MM.1S (cell line): ENCODE results near the gene PGGHG.
"Not testable (repeated sequence)": the region's sequence is repeated elsewhere in the genome, so short reads cannot be mapped to it uniquely, and the experiment has no call there.

ENCODE experiments used
- DNase-seq: peaks from one replicate; pipeline ENCODE4 v3.0.0-alpha.2; 2015
- H2AFZ ChIP-seq: fragments of 300-600 bp; sonication (generic); 2 replicates; pipeline ENCODE4 v1.6.0; 2016; ENCODE audit warnings: antibody characterized with exemption, low read length
- H3F3A ChIP-seq: fragments of 300-600 bp; sonication (generic); 2 replicates; pipeline ENCODE4 v1.6.1; 2016; ENCODE audit warnings: mild to moderate bottlenecking, antibody characterized with exemption, low read length, moderate library complexity, mixed read lengths; ENCODE audit not compliant: insufficient read depth
- H3K27ac ChIP-seq: fragments of 300-600 bp; sonication (generic); 2 replicates; pipeline ENCODE4 v1.5.1; 2016; ENCODE audit warnings: mild to moderate bottlenecking, low read length
- H3K27me3 ChIP-seq: fragments of 300-600 bp; sonication (generic); replicated peaks from 2 replicates; pipeline ENCODE4 v1.6.0; 2016; ENCODE audit warnings: low read length; ENCODE audit not compliant: insufficient read depth
- H3K36me3 ChIP-seq: fragments of 300-600 bp; sonication (generic); replicated peaks from 2 replicates; pipeline ENCODE4 v1.6.1; 2016; ENCODE audit warnings: mild to moderate bottlenecking, low read length, mixed read lengths; ENCODE audit not compliant: insufficient read depth
- H3K4me1 ChIP-seq: fragments of 300-600 bp; sonication (generic); 2 replicates; pipeline ENCODE4 v1.6.1; 2016; ENCODE audit warnings: low read length, mixed read lengths
- H3K4me2 ChIP-seq: fragments of 300-600 bp; sonication (generic); 2 replicates; pipeline ENCODE4 v1.6.0; 2016; ENCODE audit warnings: low read depth, low read length
- H3K4me3 ChIP-seq: fragments of 300-600 bp; sonication (generic); 2 replicates; pipeline ENCODE4 v1.5.1; 2016; ENCODE audit warnings: low read length, mixed read lengths
- H3K79me2 ChIP-seq: fragments of 300-600 bp; sonication (generic); 2 replicates; pipeline ENCODE4 v1.6.1; 2016; ENCODE audit warnings: mixed run types, low read length, mixed read lengths
- H3K9ac ChIP-seq: fragments of 300-600 bp; sonication (generic); 2 replicates; pipeline ENCODE4 v1.6.1; 2016; ENCODE audit warnings: low read length, mixed read lengths
- H3K9me2 ChIP-seq: fragments of 300-600 bp; sonication (generic); replicated peaks from 2 replicates; pipeline ENCODE4 v1.6.1; 2016; ENCODE audit warnings: mild to moderate bottlenecking, low read length, mixed read lengths; ENCODE audit not compliant: insufficient read depth
- H3K9me3 ChIP-seq: fragments of 300-600 bp; sonication (generic); replicated peaks from 2 replicates; pipeline ENCODE4 v1.6.1; 2016; ENCODE audit warnings: mild to moderate bottlenecking, low read length, mixed read lengths; ENCODE audit not compliant: insufficient read depth
- H4K20me1 ChIP-seq: fragments of 300-600 bp; sonication (generic); 2 replicates; pipeline ENCODE4 v1.6.1; 2016; ENCODE audit warnings: mild to moderate bottlenecking, low read length, moderate library complexity, mixed read lengths; ENCODE audit not compliant: insufficient read depth
- EZH2 ChIP-seq: fragments of 300-600 bp; sonication (generic); optimal IDR thresholded peaks from 2 replicates; pipeline ENCODE3; 2017; ENCODE audit warnings: low read depth, mild to moderate bottlenecking, antibody characterized with exemption, low read length, mixed read lengths
- EZH2phosphoT487 ChIP-seq: fragments of 300-600 bp; sonication (generic); IDR thresholded peaks from 2 replicates; pipeline ENCODE4 v1.6.1; 2018; ENCODE audit warnings: antibody characterized with exemption, low read length
- TF ChIP-seq, protein P1 (sequence below): fragments of 300-600 bp; sonication (generic); IDR thresholded peaks from 2 replicates; pipeline ENCODE4 v1.5.1; 2016; ENCODE audit warnings: antibody characterized with exemption, low read length, mixed read lengths

PGGHG gene

DNA sequence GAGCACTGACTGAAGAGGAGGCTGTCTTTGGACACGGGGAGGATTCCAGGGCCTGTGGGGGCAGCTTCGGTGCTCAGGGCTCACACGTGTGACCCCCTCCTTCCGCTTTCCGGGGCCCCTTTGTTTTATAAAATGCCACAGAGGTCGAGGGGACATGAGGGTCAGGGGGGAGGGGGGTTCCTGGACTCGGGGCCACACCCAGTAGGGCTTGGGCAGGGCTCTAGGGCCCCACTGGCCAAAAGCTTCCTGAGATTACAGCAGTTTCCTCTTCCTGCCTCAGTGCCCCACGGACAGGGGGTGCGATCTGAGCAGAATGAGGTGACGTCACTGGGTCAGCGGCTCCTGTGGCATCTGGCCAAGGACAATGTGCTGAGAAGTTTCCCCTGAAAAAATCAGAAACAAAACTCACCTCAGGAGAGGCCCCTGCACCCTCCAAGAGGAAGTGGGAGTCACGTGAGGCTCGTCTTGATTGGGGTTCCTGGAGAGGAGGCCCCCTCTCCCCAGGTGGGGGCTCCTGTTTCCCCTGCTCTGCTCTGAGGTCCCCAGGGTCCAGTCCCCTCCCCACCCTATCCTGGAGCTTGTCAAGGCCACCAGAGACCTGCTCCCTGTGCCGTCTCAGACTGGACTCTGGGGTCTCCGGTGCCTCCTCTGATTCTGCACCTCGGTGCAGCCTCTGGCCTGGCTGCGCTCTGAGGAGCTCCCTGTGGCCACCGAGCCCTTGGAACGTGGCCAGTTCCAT is 38.1 kb downstream of the PGGHG start:
- Histone ChIP-seq H3K4me3 (no peak overlapping the region), H3K4me2 (no peak overlapping the region; the same call in 1 of the 2 replicates)

DNA sequence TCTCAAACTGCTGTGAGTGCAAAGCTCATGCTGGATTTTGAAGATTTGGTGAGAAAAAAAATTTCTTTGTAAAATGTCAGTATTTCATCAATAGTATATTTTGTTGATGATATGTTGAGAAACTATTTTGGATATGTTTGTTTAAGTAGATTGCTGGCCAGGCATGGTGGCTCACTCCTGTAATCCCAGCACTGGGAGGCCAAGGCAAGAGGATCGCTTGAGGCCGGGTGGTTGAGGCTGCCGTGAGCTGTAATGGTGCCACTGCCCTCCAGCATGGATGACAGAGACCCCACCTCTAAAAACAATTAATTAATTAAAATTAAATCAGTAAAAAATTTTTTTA is 38.6 kb downstream of the PGGHG start:
- no peaks in the 10 kb centered on the region for H3K9me3 ChIP-seq
- H3F3A ChIP-seq, result peaks cover 9% of the 10 kb centered on the region
- no peak overlapping the region; the same call in 1 of the 2 replicates for H3K4me2 ChIP-seq
- no peaks in the 10 kb centered on the region for H3K36me3 ChIP-seq
- no peak for DNase-seq
- no peak overlapping the region for H2AFZ ChIP-seq
- H3K9ac ChIP-seq, result no peak overlapping the region
- peaks cover 79% of the 10 kb centered on the region for H3K27me3 ChIP-seq
- H3K79me2 ChIP-seq, result no peaks in the 10 kb centered on the region
- no peaks in the 10 kb centered on the region for H3K9me2 ChIP-seq
- no peak overlapping the region for H3K27ac ChIP-seq
- TF ChIP-seq EZH2phosphoT487 (no peak), EZH2 (no peak)
- TF ChIP-seq, protein P1, sequence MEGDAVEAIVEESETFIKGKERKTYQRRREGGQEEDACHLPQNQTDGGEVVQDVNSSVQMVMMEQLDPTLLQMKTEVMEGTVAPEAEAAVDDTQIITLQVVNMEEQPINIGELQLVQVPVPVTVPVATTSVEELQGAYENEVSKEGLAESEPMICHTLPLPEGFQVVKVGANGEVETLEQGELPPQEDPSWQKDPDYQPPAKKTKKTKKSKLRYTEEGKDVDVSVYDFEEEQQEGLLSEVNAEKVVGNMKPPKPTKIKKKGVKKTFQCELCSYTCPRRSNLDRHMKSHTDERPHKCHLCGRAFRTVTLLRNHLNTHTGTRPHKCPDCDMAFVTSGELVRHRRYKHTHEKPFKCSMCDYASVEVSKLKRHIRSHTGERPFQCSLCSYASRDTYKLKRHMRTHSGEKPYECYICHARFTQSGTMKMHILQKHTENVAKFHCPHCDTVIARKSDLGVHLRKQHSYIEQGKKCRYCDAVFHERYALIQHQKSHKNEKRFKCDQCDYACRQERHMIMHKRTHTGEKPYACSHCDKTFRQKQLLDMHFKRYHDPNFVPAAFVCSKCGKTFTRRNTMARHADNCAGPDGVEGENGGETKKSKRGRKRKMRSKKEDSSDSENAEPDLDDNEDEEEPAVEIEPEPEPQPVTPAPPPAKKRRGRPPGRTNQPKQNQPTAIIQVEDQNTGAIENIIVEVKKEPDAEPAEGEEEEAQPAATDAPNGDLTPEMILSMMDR, result no peak
- H3K4me3 ChIP-seq, result no peak overlapping the region
- H4K20me1 ChIP-seq, result no peaks in the 10 kb centered on the region
- peaks cover 29% of the 10 kb centered on the region for H3K4me1 ChIP-seq

More for the DNA sequence above, 38.1 kb downstream of the PGGHG start:
- no peak for DNase-seq
- Histone ChIP-seq H3K27me3 (peaks cover 75% of the 10 kb centered on the region), H3K9me3 (no peaks in the 10 kb centered on the region), H3F3A (peaks cover 9% of the 10 kb centered on the region), H3K9ac (no peak overlapping the region), H3K27ac (no peak overlapping the region), H2AFZ (no peak overlapping the region), H3K9me2 (no peaks in the 10 kb centered on the region), H4K20me1 (no peaks in the 10 kb centered on the region), H3K79me2 (no peaks in the 10 kb centered on the region), H3K4me1 (peaks cover 28% of the 10 kb centered on the region), H3K36me3 (no peaks in the 10 kb centered on the region)
- no peak for TF ChIP-seq EZH2phosphoT487
- TF ChIP-seq, protein P1, result no peak
- no peak for TF ChIP-seq EZH2

DNA sequence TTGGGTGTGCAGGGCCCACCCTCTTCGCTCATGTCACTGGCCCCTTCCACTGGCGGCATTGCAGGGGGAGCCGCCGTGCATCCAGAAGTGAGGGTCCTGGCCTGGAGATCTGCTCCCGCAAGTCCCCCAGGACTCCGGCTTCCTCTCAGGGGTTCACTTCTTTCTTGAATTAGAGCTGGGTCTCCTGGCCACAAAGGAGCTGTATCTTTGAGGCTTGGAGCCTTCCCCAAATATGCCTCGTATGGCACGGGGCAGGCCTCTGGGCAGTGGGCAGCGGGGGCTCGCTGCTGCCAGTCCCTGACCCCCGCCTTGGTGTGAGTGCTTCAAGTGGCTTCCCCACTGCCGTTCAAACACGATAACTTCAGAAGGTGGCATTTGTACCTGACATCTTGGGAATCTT is 39.1 kb downstream of the PGGHG start:
- no peak overlapping the region for H2AFZ ChIP-seq
- DNase-seq, result no peak
- H3K27me3 ChIP-seq, result peaks cover 84% of the 10 kb centered on the region
- H3F3A ChIP-seq, result peaks cover 9% of the 10 kb centered on the region
- H4K20me1 ChIP-seq, result no peaks in the 10 kb centered on the region
- TF ChIP-seq, protein P1, result no peak
- no peak for TF ChIP-seq EZH2phosphoT487
- no peak for TF ChIP-seq EZH2
- H3K9ac ChIP-seq, result no peak overlapping the region
- H3K79me2 ChIP-seq, result no peaks in the 10 kb centered on the region
- H3K27ac ChIP-seq, result no peak overlapping the region
- no peaks in the 10 kb centered on the region for H3K36me3 ChIP-seq
- H3K4me2 ChIP-seq, result no peak overlapping the region
- H3K4me1 ChIP-seq, result peaks cover 33% of the 10 kb centered on the region
- no peaks in the 10 kb centered on the region for H3K9me3 ChIP-seq
- H3K4me3 ChIP-seq, result no peak overlapping the region
- no peaks in the 10 kb centered on the region for H3K9me2 ChIP-seq

DNA sequence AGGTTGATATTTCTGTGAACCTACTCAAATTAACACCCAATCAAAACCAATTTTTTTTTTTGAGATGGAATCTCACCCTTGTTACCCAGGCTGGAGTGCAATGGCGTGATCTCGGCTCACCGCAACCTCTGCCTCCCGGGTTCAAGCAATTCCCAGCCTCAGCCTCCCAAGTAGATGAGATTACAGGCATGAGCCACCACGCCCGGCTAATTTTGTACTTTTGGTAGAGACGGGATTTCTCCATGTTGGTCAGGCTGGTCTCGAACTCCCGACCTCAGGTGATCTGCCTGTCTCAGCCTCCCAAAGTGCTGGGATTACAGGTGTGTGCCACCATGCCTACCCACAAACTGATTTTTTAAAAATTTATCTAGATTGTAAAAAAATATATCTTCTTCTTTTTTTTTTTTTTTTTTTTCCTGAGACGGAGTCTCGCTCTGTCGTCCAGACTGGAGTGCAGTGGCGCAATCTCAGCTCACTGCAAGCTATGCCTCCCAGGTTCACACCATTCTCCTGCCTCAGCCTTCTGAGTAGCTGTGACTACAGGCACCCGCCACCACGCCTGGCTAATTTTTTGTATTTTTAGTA is 39.7 kb downstream of the PGGHG start:
- not testable (repeated sequence) for H3K9ac ChIP-seq, H2AFZ ChIP-seq, H3K79me2 ChIP-seq, H3F3A ChIP-seq, H3K36me3 ChIP-seq, H3K9me3 ChIP-seq, H4K20me1 ChIP-seq, DNase-seq, H3K4me2 ChIP-seq, H3K4me3 ChIP-seq, H3K9me2 ChIP-seq, H3K27ac ChIP-seq
- Histone ChIP-seq H3K27me3 (peaks cover 84% of the 10 kb centered on the region), H3K4me1 (peaks cover 37% of the 10 kb centered on the region)
